ENCODE data around the gene NLGN3. TPM values are rescaled to one million over a fixed set of nuclear protein-coding genes. Genes with fewer than 3 reads are reported as not detected.

NLGN3 gene
- total RNA-seq, 3 donors from 2014 or later = under 0.01 to 1.0 (median 0.32) TPM

DNA sequence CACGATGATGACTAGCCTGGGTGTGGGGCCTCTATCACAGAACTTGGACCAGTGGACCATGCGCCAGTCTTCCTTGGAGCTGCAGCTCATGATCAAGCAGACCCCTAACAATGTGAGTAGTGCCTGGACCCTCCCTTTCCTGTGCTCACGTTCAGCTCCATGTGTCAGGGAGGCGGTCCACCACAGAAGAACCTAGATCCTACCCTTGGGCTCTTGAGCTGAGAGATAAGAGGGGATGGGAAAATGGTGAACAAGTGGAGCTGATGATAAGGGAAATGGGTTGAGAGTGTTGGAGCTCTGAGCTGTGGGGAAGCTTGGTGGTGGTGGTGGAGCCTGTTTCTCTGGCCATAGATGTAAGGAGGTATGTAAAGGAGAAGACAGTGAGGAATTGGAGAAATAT, 13.1 kb upstream of the NLGN3 start:
- Histone ChIP-seq H3K4me1 (no peaks in the 10 kb centered on the region), H3K4me3 (no peak overlapping the region), H3K9me3 (no peaks in the 10 kb centered on the region), H3K27me3 (peaks cover 0 to 29% of the 10 kb centered on the region in 2 donors), H3K36me3 (no peaks in the 10 kb centered on the region), H3K27ac (no peak overlapping the region)
- intact Hi-C loops (cut with DNase I; ENCODE audit: low total_unique reads) = no loop called here
- no peak for TF ChIP-seq POLR2AphosphoS5 (IDR thresholded peaks at IDR 0.05)
- TF ChIP-seq POLR2A (IDR thresholded peaks at IDR 0.05) = no peak
- no peak for TF ChIP-seq CTCF (IDR thresholded peaks at IDR 0.05)
- no peak for DNase-seq (ENCODE audit: low spot score in 2 of 2)

DNA sequence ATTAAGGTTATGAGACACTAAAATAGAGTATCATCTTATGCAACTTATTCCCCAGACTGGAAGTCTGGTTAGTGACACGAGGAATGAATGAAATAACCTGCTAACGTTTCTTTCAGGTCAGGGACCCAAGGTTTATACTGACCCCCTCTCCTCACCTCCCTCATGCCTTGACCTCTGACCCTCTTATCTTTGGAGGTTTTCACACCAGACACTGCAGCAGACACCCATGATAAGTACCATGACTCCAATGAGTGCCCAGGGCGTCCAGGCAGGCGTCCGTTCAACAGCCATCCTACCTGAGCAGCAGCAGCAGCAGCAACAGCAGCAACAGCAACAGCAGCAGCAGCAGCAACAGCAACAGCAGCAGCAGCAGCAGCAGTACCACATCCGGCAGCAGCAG, 4.2 kb upstream of the NLGN3 start:
- Histone ChIP-seq H3K27me3 (peaks cover 0 to 60% of the 10 kb centered on the region in 2 donors), H3K36me3 (no peaks in the 10 kb centered on the region)
- no peak for DNase-seq (ENCODE audit: low spot score in 2 of 2)

DNA sequence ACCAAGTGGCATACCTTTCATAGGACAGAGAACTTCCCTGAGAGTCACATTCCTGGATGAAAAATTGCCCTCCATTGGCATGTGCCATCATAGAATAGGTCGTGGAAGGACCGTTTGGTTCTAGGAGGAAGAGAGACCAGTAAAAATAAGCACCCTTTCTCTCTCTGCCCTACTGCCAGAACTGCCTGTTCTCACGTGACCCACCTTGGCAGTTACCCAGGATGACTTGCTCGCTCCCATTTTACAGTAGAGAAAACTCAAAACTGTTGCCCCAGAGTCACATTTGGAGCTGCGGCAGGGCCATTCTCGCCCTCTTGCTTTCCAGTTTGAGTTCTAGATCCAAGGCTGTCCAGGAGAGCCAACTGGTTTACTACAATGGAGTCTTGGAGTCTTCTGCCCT, 1.1 kb upstream of the NLGN3 start:
- H3K27ac ChIP-seq = no peak overlapping the region
- H3K4me3 ChIP-seq = no peak overlapping the region
- H3K4me1 ChIP-seq = peaks cover 0 to 3% of the 10 kb centered on the region in 2 donors
- DNase-seq (ENCODE audit: low spot score in 2 of 2) = no peak
- no peaks in the 10 kb centered on the region for H3K9me3 ChIP-seq
- H3K27me3 ChIP-seq = peaks cover 0 to 61% of the 10 kb centered on the region in 2 donors
- no peaks in the 10 kb centered on the region for H3K36me3 ChIP-seq
- TF ChIP-seq POLR2AphosphoS5 (IDR thresholded peaks at IDR 0.05) = no peak
- TF ChIP-seq CTCF (IDR thresholded peaks at IDR 0.05) = no peak
- no peak for TF ChIP-seq POLR2A (IDR thresholded peaks at IDR 0.05)
- intact Hi-C loops (cut with DNase I; ENCODE audit: low total_unique reads) = no loop called here

More for the DNA sequence above, 4.2 kb upstream of the NLGN3 start:
- Histone ChIP-seq H3K4me3 (no peak overlapping the region), H3K27ac (no peak overlapping the region), H3K4me1 (peaks cover 0 to 3% of the 10 kb centered on the region in 2 donors), H3K9me3 (no peaks in the 10 kb centered on the region)
- intact Hi-C loops (cut with DNase I; ENCODE audit: low total_unique reads) = no loop called here
- TF ChIP-seq POLR2AphosphoS5 (IDR thresholded peaks at IDR 0.05) (no peak), CTCF (IDR thresholded peaks at IDR 0.05) (no peak), POLR2A (IDR thresholded peaks at IDR 0.05) (no peak)

DNA sequence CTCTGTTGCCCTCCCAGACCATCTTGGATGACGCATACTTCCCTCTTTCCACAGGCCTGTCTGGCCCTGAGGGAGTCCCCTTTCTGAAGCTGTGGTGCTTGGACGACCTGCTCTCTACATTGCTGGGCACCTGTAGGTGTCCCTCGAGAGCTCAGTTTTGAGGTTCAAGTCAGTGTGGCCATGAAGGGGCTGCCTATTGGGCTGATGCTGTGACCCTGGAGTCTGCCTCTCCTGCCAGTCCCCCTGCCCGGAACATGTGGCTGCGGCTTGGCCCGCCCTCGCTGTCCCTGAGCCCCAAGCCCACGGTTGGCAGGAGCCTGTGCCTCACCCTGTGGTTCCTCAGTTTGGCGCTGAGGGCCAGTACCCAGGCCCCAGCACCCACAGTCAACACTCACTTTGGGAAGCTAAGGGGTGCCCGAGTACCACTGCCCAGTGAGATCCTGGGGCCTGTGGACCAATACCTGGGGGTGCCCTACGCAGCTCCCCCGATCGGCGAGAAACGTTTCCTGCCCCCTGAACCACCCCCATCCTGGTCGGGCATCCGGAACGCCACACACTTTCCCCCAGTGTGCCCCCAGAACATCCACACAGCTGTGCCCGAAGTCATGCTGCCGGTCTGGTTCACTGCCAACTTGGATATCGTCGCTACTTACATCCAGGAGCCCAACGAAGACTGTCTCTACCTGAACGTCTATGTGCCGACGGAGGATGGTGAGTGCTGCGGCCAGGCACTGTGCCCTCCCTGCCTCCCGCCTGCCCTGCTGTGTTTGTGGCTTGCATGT, 3.0 kb downstream of the NLGN3 start:
- intact Hi-C loops (cut with DNase I; ENCODE audit: low total_unique reads) = no loop called here
- Histone ChIP-seq H3K36me3 (no peaks in the 10 kb centered on the region), H3K4me3 (no peak overlapping the region), H3K27ac (no peak overlapping the region), H3K27me3 (peaks cover 0 to 67% of the 10 kb centered on the region in 2 donors), H3K4me1 (peaks cover 0 to 3% of the 10 kb centered on the region in 2 donors), H3K9me3 (no peaks in the 10 kb centered on the region)
- no peak for DNase-seq (ENCODE audit: low spot score in 2 of 2)
- TF ChIP-seq CTCF (IDR thresholded peaks at IDR 0.05) = no peak
- TF ChIP-seq POLR2AphosphoS5 (IDR thresholded peaks at IDR 0.05) = no peak
- TF ChIP-seq POLR2A (IDR thresholded peaks at IDR 0.05) = no peak

GRCh38 chrX:71148278-71148663, 3.6 kb downstream of the NLGN3 start:
- Histone ChIP-seq H3K27me3 (peaks cover 0 to 67% of the 10 kb centered on the region in 2 donors), H3K4me1 (peaks cover 0 to 3% of the 10 kb centered on the region in 2 donors), H3K36me3 (no peaks in the 10 kb centered on the region), H3K27ac (no peak overlapping the region), H3K4me3 (no peak overlapping the region), H3K9me3 (no peaks in the 10 kb centered on the region)
- no peak for DNase-seq (ENCODE audit: low spot score in 2 of 2)
- intact Hi-C loops (cut with DNase I; ENCODE audit: low total_unique reads) = no loop called here
- TF ChIP-seq POLR2AphosphoS5 (IDR thresholded peaks at IDR 0.05) (no peak), CTCF (IDR thresholded peaks at IDR 0.05) (no peak), POLR2A (IDR thresholded peaks at IDR 0.05) (no peak)
